OCI-LY7 (cell line): Measurements from ENCODE around the gene RAD51B.
"Not testable (repeated sequence)": the region's sequence is repeated elsewhere in the genome, so short reads cannot be mapped to it uniquely, and the experiment has no call there.

Source experiments
- CTCF ChIP-seq: fragments of 200-600 bp; sonication (generic); conservative IDR thresholded peaks from 2 replicates; pipeline ENCODE4 v1.5.1; 2014; ENCODE audit warnings: mild to moderate bottlenecking, antibody characterized with exemption, low read length, moderate library complexity, mixed read lengths
- EZH2phosphoT487 ChIP-seq: fragments of 200-600 bp; sonication (generic); IDR thresholded peaks from 2 replicates; pipeline ENCODE4 v1.6.1; 2018; ENCODE audit warnings: low read depth, borderline replicate concordance, mild to moderate bottlenecking, mixed run types, antibody characterized with exemption, low read length, moderate library complexity, mixed read lengths

- not testable (repeated sequence) for TF ChIP-seq CTCF, EZH2phosphoT487
These were observed 616.1 kb downstream of the RAD51B start for GRCh38 chr14:68435631-68436030.
